HG03139 (cell line): ENCODE data around the gene PAK1.
"Not testable (repeated sequence)": the region's sequence is repeated elsewhere in the genome, so short reads cannot be mapped to it uniquely, and the experiment has no call there.

Experiments
- ATAC-seq: cut with Tn5 transposase; IDR thresholded peaks from one replicate; pipeline ENCODE4 v1.9.1; 2021; ENCODE audit not compliant: unreplicated experiment

PAK1 gene

DNA sequence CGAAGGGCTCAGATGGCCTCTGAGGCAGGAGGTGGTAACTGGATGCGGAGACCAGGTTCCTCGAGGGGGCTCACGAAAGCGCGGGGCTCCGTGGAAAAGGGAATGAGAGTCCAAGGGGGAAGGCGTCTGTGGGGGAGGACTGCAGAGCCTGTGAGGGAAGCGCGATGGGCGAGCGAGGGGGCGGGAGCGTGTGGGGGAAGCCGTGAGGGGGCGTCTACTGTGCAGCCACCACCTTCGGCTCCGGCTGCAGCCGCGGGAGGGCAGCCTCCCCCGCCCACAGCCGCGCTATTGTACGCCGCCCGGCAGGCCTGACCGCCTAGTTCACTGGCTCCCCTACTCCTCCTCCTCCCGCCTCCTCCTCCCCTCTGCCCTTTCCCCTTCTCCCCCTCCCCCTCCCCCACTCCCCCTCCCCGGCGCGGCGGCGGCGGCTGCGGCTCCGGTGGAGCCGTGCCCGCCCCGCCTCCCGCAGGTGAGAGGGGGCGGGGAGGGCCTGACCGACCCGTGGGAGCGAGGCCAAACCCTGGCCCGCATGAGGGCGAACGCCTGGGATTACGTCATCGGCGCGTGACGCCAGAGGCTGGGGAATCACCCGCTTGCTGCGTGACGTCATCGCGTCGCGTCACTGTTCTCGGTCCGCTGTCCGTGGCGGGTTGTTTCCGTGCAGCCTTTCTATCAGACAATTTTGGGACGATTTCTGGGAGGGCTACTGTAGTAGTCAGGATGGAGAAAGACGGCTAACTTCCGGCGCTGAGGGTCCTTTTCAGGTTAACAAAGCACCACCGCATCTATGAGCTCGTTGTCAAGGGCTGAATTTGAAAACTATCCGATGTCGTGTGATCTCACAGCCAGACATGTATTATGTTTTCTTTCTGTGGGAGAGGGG is at the start of gene PAK1:
PAK1 (minus strand) TSS at position 294 of the 883 bp plus-strand sequence. CDS start 81,574 bp downstream, outside the sequence.
- peak; percentile 53 for ATAC-seq

DNA sequence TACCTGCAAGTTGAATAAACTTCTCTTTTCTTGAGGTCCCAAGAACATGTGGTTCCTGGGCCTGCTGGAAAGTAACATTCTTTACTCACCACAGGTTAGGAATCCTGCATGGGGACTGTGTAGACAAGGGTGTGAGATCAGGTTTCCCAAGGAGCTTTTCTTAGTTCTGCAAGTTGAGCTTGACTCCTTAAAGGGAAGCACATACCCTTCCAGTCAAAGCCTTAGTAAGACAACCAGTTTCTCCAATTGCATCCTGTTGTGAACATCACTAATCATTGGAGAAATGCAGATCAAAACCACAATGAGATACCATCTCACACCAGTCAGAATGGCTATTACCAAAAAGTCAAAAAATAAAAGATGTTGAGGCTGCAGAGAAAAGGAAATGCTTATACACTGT is 48.3 kb upstream of the PAK1 start:
- ATAC-seq, result no peak

DNA sequence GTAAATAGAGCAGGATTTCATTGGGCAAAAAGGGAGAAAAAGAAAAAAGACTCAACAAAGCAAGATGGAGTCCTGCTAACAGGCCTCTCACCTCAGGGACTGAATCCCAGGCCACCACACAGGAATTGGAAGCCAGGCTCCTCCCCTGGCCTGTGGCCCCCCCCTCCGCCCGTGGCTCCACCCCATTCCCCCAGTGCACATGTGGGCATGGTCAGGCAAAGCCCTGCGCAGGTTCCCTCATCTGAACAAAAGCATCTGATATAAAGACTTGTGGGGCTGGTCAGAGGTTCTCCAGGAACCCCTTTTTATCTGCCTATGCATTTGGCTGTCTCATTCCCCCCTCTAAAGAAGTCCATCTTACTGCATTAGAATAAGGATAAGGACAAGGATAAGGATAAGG is 46.0 kb upstream of the PAK1 start:
- no peak for ATAC-seq

GRCh38 chr11:77518471-77518870 is 44.6 kb upstream of the PAK1 start:
- ATAC-seq, result no peak

DNA sequence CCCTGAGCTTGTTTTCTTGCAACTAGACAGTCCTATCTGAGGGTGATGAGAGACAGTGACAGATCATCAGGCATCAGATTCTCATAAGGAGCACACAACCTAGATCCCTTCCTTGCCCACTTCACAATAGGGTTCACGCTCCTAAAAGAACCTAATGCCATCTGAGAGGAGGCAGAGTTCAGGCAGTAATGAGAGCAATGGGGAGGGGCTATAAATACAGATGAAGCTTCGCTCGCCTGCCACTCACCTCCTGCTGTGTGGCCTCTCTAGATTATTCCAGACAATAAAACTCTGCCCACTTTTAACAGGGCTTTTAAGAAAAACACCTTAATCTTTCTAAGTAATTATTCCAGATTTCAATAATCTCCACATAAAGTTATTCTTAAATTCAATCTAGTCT is 43.9 kb upstream of the PAK1 start:
- ATAC-seq, result no peak

GRCh38 chr11:77517226-77517625 is 43.3 kb upstream of the PAK1 start:
- no peak for ATAC-seq

GRCh38 chr11:77515483-77515882 is 41.6 kb upstream of the PAK1 start:
- no peak for ATAC-seq

GRCh38 chr11:77515063-77515462 is 41.2 kb upstream of the PAK1 start:
- ATAC-seq, result no peak

DNA sequence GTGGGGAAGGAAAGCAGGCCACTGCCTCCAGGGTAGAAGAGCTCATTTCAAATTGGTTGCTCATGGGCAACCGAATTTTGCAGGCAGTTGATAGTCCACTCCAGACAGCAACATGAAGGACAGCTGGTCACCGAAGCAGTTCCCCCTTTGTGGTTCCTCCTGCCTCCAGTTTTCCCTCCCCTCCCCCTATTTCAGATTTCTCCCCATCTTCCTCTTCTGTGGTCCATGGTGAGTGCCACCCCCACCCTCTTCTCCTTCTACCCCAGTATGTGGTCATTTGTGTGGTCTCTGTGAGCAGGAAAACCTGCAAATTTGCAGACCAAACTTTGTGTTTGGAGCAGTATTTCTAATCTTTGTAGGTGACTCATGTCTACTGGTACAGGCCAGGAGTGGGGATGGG is 38.2 kb upstream of the PAK1 start:
- no peak for ATAC-seq

- no peak for ATAC-seq
These were observed 37.0 kb upstream of the PAK1 start for GRCh38 chr11:77510851-77511250.

GRCh38 chr11:77510095-77510494 is 36.2 kb upstream of the PAK1 start:
- no peak for ATAC-seq

- ATAC-seq, result no peak
These were observed 34.1 kb upstream of the PAK1 start for GRCh38 chr11:77508019-77508418.

DNA sequence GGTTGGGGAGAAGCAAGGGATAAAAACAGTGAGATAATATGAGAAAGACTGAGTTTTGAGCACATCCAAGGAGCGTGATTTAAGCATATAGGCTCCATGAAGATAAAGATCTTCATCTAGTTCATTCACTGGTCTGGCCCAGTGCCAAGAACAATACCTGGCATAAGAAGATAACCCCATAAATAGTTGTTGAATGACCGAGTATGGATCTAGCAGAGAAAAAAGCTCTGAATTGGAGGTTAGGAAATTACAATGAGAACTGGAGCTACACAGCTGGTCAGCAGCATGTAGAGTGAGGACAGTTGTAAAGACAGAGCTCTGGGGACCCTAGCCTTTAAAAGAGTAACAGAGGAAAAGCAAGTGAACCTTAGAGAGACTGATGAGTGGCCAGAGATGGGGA is 33.0 kb upstream of the PAK1 start:
- ATAC-seq, result no peak

GRCh38 chr11:77505956-77506355 is 32.1 kb upstream of the PAK1 start:
- ATAC-seq, result no peak

DNA sequence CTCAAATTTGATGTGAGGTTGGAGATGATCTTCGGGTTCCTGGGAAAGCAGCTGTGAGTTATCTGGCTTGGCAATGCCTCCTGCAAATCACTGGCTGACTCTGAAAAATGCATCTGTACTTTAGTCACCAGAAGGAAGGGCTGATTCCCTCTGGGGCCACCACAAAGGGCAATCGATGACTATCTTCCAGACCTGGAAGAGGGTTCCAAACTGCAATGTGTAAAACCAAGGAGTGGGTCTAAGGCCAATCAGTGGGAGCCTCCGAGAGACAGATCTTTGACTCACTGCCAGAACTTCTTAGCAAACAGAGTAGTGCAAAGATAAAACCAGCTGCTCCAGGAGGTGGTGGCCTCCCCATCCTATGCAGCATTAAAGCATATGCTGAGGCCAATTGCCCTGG is 29.1 kb upstream of the PAK1 start:
- ATAC-seq, result no peak

- no peak for ATAC-seq
These were observed 28.5 kb upstream of the PAK1 start for GRCh38 chr11:77502346-77502905.

DNA sequence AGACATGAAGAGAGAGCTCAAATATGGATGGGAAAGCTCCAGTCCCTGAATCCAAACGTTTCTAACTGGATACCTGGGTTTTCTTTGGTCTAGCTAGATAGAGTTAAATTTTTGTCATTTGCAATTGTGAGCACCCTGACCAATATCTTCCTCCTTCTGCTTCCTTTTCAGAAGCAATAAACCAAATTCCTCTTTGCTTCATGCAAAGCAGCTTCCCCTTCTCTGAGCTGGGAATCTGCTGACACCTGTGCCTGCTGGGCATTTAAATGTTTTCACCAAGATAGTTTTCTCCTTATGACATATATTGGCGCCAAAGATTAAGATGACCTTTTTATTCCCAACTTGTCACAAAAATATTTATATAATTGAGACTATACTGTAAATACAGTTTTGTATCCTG is 27.9 kb upstream of the PAK1 start:
- no peak for ATAC-seq

DNA sequence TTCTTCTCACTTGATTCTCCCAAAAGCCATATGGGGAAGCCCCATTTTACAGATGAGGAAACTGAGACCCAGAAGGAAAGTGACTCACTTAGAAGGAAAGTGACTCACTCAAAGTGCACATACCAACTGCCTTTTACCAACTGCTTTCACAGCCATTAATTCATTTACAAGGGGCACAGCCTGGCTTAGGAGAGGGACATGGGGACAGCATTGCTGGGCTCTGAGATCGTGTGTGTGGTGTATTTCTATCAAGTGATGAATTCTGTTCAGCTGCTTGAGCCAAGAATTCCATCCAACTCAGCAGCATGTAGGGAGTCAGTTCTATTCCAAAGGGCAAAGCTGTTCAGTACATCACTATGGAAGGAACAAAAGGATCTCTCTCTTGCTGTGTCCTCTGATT is 23.5 kb upstream of the PAK1 start:
- ATAC-seq, result no peak

DNA sequence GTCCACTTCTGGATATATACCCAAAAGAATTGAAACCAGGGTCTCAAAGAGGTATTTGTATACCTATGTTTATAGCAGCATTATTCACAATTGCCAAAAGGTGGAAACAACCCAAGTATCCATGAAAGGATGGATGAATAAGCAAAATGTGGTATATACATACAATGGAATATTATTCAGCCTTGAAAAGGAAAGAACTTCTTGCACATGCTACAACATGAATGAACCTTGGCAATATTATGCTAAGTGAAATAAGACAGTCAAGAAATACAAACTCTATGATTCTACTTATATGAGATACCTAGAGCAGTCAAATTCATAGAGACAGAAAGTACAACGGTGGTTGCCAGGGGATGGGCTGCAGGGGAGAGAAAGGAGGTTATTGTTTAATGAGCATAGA is 21.6 kb upstream of the PAK1 start:
- no peak for ATAC-seq

DNA sequence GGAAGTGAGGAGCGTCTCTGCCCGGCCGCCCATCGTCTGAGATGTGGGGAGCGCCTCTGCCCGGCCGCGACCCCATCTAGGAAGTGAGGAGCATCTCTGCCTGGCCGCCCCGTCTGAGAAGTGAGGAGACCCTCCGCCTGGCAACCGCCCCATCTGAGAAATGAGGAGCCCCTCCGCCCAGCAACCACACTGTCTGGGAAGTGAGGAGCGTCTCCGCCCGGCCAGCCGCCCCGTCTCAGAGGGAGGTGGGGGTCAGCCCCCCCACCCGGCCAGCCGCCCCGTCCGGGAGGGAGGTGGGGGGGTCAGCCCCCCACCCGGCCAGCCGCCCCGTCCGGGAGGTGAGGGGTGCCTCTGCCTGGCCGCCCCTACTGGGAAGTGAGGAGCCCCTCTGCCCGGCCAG is 16.1 kb upstream of the PAK1 start:
- ATAC-seq, result not testable (repeated sequence)

GRCh38 chr11:77487790-77488189 is 13.9 kb upstream of the PAK1 start:
- ATAC-seq, result no peak

GRCh38 chr11:77479746-77480352 is 6.0 kb upstream of the PAK1 start:
- ATAC-seq, result no peak
